SJSA1 (cell line): ENCODE measurements around the gene CNOT3. TPM values are rescaled to one million over a fixed set of nuclear protein-coding genes. Genes with fewer than 3 reads are reported as not detected.

Experiments used
- DNase-seq, 2 experiments: peaks; one replicate each; pipeline ENCODE4 v3.0.0-alpha.2; 2015 to 2020; ENCODE audit warnings: low spot score in 2 of 2, low read depth in 1 of 2
- H3K27ac ChIP-seq: fragments of 250-450 bp; sonication (Bioruptor Pico); 2 replicates; pipeline ENCODE4 v1.5.1; 2020; ENCODE audit warnings: mild to moderate bottlenecking, moderate library complexity
- H3K27me3 ChIP-seq: fragments of 250-450 bp; sonication (Bioruptor Pico); replicated peaks from 2 replicates; pipeline ENCODE4 v1.5.1; 2020; ENCODE audit warnings: mild to moderate bottlenecking, moderate library complexity
- H3K36me3 ChIP-seq: fragments of 250-450 bp; sonication (Bioruptor Pico); 2 replicates; pipeline ENCODE4 v1.5.1; 2020; ENCODE audit warnings: mild to moderate bottlenecking
- H3K4me1 ChIP-seq: fragments of 250-450 bp; sonication (Bioruptor Pico); replicated peaks from 2 replicates; pipeline ENCODE4 v1.6.1; 2021; ENCODE audit warnings: mild to moderate bottlenecking
- H3K4me3 ChIP-seq: fragments of 250-450 bp; sonication (Bioruptor Pico); 2 replicates; pipeline ENCODE4 v1.5.1; 2020; ENCODE audit warnings: mild to moderate bottlenecking
- H3K9me3 ChIP-seq: fragments of 250-450 bp; sonication (Bioruptor Pico); replicated peaks from 2 replicates; pipeline ENCODE4 v1.5.1; 2020; ENCODE audit warnings: mild to moderate bottlenecking
- total RNA-seq: library from RNA; depleted of rRNA; stranded (reverse); fragments of >200 nt; shearing (Covaris generic); gene quantifications from 2 replicates; pipeline ENCODE4 v1.2.3, GENCODE V29; 2014

Gene CNOT3
- total RNA-seq, 1 experiment from 2014 or later: 13.9 TPM

GRCh38 chr19:54151362-54152035 is 13.9 kb downstream of the CNOT3 start:
- no peak overlapping the region for H3K4me3 ChIP-seq
- H3K4me1 ChIP-seq: no peaks in the 10 kb centered on the region
- H3K27me3 ChIP-seq: no peaks in the 10 kb centered on the region
- no peak for DNase-seq
- no peak overlapping the region for H3K27ac ChIP-seq
- no peaks in the 10 kb centered on the region for H3K9me3 ChIP-seq
- peaks cover 98% of the 10 kb centered on the region for H3K36me3 ChIP-seq

- no peaks in the 10 kb centered on the region for H3K4me1 ChIP-seq
- peaks cover 98% of the 10 kb centered on the region for H3K36me3 ChIP-seq
- no peaks in the 10 kb centered on the region for H3K27me3 ChIP-seq
- no peak for DNase-seq
- no peak overlapping the region for H3K4me3 ChIP-seq
- H3K27ac ChIP-seq: no peak overlapping the region
- no peaks in the 10 kb centered on the region for H3K9me3 ChIP-seq
Observed at GRCh38 chr19:54152267-54152666, 14.7 kb downstream of the CNOT3 start.

- Histone ChIP-seq H3K27ac (no peak overlapping the region), H3K4me3 (no peak overlapping the region), H3K27me3 (no peaks in the 10 kb centered on the region), H3K9me3 (no peaks in the 10 kb centered on the region), H3K4me1 (no peaks in the 10 kb centered on the region; the same call in 1 of the 2 replicates), H3K36me3 (peaks cover 98% of the 10 kb centered on the region)
- DNase-seq: no peak
Observed at GRCh38 chr19:54152878-54153524, 15.4 kb downstream of the CNOT3 start.

GRCh38 chr19:54153731-54154326 is 16.3 kb downstream of the CNOT3 start:
- Histone ChIP-seq H3K4me1 (peaks cover 7% of the 10 kb centered on the region), H3K4me3 (no peak overlapping the region), H3K27ac (no peak overlapping the region), H3K36me3 (peaks cover 95% of the 10 kb centered on the region), H3K9me3 (no peaks in the 10 kb centered on the region), H3K27me3 (no peaks in the 10 kb centered on the region)
- no peak for DNase-seq

GRCh38 chr19:54154603-54155345 is 17.2 kb downstream of the CNOT3 start:
- Histone ChIP-seq H3K4me1 (peaks cover 8% of the 10 kb centered on the region), H3K27me3 (no peaks in the 10 kb centered on the region), H3K27ac (no peak overlapping the region), H3K36me3 (peaks cover 86% of the 10 kb centered on the region), H3K4me3 (no peak overlapping the region), H3K9me3 (no peaks in the 10 kb centered on the region)
- no peak for DNase-seq

GRCh38 chr19:54155694-54156093 is 18.1 kb downstream of the CNOT3 start:
- peaks cover 14% of the 10 kb centered on the region for H3K4me1 ChIP-seq
- no peak overlapping the region for H3K27ac ChIP-seq
- H3K9me3 ChIP-seq: no peaks in the 10 kb centered on the region
- H3K27me3 ChIP-seq: no peaks in the 10 kb centered on the region
- DNase-seq: no peak
- H3K4me3 ChIP-seq: no peak overlapping the region
- peaks cover 76% of the 10 kb centered on the region for H3K36me3 ChIP-seq

GRCh38 chr19:54156490-54156889 is 18.9 kb downstream of the CNOT3 start:
- DNase-seq: no peak
- Histone ChIP-seq H3K4me3 (no peak overlapping the region), H3K36me3 (peaks cover 68% of the 10 kb centered on the region), H3K9me3 (no peaks in the 10 kb centered on the region), H3K4me1 (peaks cover 17% of the 10 kb centered on the region), H3K27ac (no peak overlapping the region), H3K27me3 (no peaks in the 10 kb centered on the region)

GRCh38 chr19:54156953-54157352 is 19.4 kb downstream of the CNOT3 start:
- H3K27ac ChIP-seq: no peak overlapping the region
- H3K36me3 ChIP-seq: peaks cover 64% of the 10 kb centered on the region
- no peak overlapping the region for H3K4me3 ChIP-seq
- H3K4me1 ChIP-seq: peaks cover 17% of the 10 kb centered on the region
- no peaks in the 10 kb centered on the region for H3K27me3 ChIP-seq
- no peak for DNase-seq
- no peaks in the 10 kb centered on the region for H3K9me3 ChIP-seq

GRCh38 chr19:54158812-54159351 is 21.3 kb downstream of the CNOT3 start:
- peak overlapping the region; percentile 63 for H3K4me3 ChIP-seq
- no peak for DNase-seq

GRCh38 chr19:54159352-54160181 is 22.0 kb downstream of the CNOT3 start, which contains the start of gene LENG1:
LENG1 (minus strand) TSS chr19:54159721; CDS start chr19:54159695, 26 bp downstream.
- H3K27me3 ChIP-seq: no peaks in the 10 kb centered on the region
- H3K4me1 ChIP-seq: peaks cover 17% of the 10 kb centered on the region
- H3K9me3 ChIP-seq: no peaks in the 10 kb centered on the region
- peak within 1 kb of the TSS; percentile 63 for H3K4me3 ChIP-seq
- peak within 1 kb of the TSS; percentile 83 for H3K27ac ChIP-seq
- H3K36me3 ChIP-seq: peaks cover 38% of the 10 kb centered on the region
- peak; percentile 99 to 100 for DNase-seq

More at GRCh38 chr19:54158812-54159351, 21.3 kb downstream of the CNOT3 start:
- no peaks in the 10 kb centered on the region for H3K27me3 ChIP-seq
- peaks cover 45% of the 10 kb centered on the region for H3K36me3 ChIP-seq
- H3K4me1 ChIP-seq: peaks cover 17% of the 10 kb centered on the region
- H3K9me3 ChIP-seq: no peaks in the 10 kb centered on the region
- peak overlapping the region; percentile 83 for H3K27ac ChIP-seq

GRCh38 chr19:54160182-54160811 is 22.7 kb downstream of the CNOT3 start:
- no peaks in the 10 kb centered on the region for H3K27me3 ChIP-seq
- peaks cover 17% of the 10 kb centered on the region for H3K4me1 ChIP-seq
- peak overlapping the region; percentile 63 for H3K4me3 ChIP-seq
- peak overlapping the region; percentile 68 for H3K27ac ChIP-seq
- no peak for DNase-seq
- no peaks in the 10 kb centered on the region for H3K9me3 ChIP-seq
- peaks cover 30% of the 10 kb centered on the region for H3K36me3 ChIP-seq

GRCh38 chr19:54160854-54161253 is 23.3 kb downstream of the CNOT3 start:
- Histone ChIP-seq H3K9me3 (no peaks in the 10 kb centered on the region), H3K27me3 (no peaks in the 10 kb centered on the region), H3K4me1 (peaks cover 17% of the 10 kb centered on the region), H3K27ac (no peak overlapping the region), H3K36me3 (peaks cover 25% of the 10 kb centered on the region), H3K4me3 (peak overlapping the region; percentile 63)
- no peak for DNase-seq
